Bronchial epithelial cell (primary cell): Measurements from ENCODE around the gene MFAP2. TPM values are rescaled to one million over a fixed set of nuclear protein-coding genes. Genes with fewer than 3 reads are reported as not detected.

Experiments used
- DNase-seq: peaks from one replicate; pipeline ENCODE4 v3.0.0-alpha.2; 2010; ENCODE audit warnings: low read depth
- FAIRE-seq: peaks from 2 replicates; lab custom pipeline; 2011; peaks lifted over from hg19 to GRCh38; lab: Jason Lieb, UNC
- H3K27me3 ChIP-seq: 2 replicates; pipeline ENCODE4 v1.5.1; 2011; ENCODE audit warnings: low read length; ENCODE audit not compliant: control insufficient read depth, insufficient read depth
- H3K36me3 ChIP-seq: 2 replicates; pipeline ENCODE4 v1.5.1; 2011; ENCODE audit warnings: low read length; ENCODE audit not compliant: control insufficient read depth, insufficient read depth
- H3K4me3 ChIP-seq: 2 replicates; pipeline ENCODE4 v1.5.1; 2011; ENCODE audit warnings: mild to moderate bottlenecking, low read depth, low read length, control low read depth
- total RNA-seq: library from RNA; depleted of rRNA; stranded (reverse); fragments of >200 nt; gene quantifications from 2 replicates; pipeline ENCODE4 v1.2.1, GENCODE V29; 2014
- TF ChIP-seq, protein P1 (sequence below): IDR thresholded peaks from 2 replicates; pipeline ENCODE4 v1.5.1; 2011; ENCODE audit warnings: mild to moderate bottlenecking, moderate library complexity, low read length, control low read depth, inconsistent platforms; ENCODE audit not compliant: insufficient read depth, severe bottlenecking

MFAP2 gene
- total RNA-seq, 1 donor from 2014 or later = 7.9 TPM

DNA sequence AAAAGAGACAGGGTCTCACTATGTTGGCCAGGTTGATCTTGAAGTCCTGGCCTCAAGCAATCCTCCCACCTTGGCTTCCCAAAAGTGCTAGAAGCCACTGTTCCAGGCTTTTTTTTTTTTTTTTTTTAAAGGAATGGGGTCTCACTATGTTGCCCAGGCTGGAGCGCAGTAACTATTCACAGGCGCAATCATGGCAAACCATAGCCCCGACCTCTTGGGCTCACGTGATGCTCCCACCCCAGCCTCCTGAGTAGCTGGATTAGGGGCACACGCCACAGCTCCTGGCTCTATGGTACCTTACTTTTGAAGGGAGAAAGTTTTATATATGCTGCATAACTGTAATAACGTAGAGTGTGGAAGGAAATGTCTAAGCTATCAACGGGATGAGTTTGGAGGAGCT lies 37.0 kb upstream of the MFAP2 start:
- DNase-seq = no peak
- TF ChIP-seq, protein P1, sequence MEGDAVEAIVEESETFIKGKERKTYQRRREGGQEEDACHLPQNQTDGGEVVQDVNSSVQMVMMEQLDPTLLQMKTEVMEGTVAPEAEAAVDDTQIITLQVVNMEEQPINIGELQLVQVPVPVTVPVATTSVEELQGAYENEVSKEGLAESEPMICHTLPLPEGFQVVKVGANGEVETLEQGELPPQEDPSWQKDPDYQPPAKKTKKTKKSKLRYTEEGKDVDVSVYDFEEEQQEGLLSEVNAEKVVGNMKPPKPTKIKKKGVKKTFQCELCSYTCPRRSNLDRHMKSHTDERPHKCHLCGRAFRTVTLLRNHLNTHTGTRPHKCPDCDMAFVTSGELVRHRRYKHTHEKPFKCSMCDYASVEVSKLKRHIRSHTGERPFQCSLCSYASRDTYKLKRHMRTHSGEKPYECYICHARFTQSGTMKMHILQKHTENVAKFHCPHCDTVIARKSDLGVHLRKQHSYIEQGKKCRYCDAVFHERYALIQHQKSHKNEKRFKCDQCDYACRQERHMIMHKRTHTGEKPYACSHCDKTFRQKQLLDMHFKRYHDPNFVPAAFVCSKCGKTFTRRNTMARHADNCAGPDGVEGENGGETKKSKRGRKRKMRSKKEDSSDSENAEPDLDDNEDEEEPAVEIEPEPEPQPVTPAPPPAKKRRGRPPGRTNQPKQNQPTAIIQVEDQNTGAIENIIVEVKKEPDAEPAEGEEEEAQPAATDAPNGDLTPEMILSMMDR = no peak
- Histone ChIP-seq H3K36me3 (peaks cover 14% of the 10 kb centered on the region), H3K27me3 (no peaks in the 10 kb centered on the region), H3K4me3 (no peak overlapping the region)
- FAIRE-seq = no peak

DNA sequence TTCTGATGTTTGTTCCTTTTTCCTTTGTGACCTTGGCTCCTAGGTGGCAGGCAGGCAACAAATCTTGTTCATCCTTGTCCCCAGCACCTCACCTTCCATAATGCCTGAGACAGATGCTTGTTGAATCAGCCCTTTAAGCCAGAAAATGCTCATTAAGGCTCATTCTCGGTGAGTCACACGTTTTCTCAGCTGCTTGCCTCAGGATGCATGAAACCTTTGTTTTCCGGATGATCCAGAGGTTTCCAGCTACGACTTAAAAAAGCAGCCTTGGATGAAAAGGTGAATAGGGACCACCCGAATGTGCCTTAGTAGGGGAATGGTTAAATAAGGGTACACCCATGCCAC lies 35.9 kb upstream of the MFAP2 start:
- TF ChIP-seq, protein P1 = no peak
- peak; percentile 74 for DNase-seq
- peaks cover 10% of the 10 kb centered on the region for H3K36me3 ChIP-seq
- H3K27me3 ChIP-seq = no peaks in the 10 kb centered on the region
- H3K4me3 ChIP-seq = no peak overlapping the region
- FAIRE-seq = peak; percentile 81

DNA sequence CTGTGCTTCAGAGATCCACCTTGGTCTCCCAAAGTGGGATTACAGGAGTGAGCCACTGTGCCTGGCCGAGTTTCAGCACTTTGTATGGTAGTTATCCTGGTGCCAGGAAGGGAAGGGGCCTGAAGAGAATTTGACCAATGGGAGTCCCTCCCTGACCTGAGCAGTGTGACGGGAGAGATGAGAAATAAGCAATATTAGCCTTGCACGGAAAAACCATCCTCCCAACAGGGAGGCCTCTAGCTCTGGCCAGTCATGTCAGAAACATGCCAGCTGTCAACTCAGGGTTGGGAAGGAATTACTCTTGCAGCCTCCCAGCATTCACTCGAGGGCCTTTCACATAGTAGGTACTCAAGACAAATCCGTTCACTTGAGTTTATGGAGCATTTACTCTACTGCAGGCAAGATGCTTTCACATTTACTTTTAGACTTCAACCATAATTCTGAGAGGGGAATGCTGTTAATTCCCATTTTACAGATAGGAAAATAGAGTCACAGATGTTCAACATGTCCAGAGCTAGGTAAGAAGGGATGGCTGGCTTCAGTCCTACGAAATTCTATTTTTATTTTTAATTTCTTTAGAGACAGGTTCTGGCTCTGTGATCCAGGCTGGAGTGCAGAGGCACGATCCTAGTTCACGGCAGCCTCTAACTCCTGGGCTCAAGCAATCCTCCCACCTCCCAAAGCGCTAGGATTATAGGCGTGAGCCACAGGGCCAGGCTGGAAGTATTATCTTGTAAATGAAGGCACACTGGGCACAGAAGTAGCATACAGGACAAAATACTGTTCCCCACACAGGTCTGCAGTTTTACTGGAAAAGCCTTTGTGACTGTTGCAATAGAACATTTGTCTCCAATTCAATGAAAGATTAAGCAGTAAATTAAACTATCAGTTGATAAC lies 34.5 kb upstream of the MFAP2 start:
- Histone ChIP-seq H3K27me3 (no peaks in the 10 kb centered on the region), H3K36me3 (peaks cover 3% of the 10 kb centered on the region), H3K4me3 (no peak overlapping the region)
- FAIRE-seq = no peak
- TF ChIP-seq, protein P1 = no peak
- DNase-seq = no peak

DNA sequence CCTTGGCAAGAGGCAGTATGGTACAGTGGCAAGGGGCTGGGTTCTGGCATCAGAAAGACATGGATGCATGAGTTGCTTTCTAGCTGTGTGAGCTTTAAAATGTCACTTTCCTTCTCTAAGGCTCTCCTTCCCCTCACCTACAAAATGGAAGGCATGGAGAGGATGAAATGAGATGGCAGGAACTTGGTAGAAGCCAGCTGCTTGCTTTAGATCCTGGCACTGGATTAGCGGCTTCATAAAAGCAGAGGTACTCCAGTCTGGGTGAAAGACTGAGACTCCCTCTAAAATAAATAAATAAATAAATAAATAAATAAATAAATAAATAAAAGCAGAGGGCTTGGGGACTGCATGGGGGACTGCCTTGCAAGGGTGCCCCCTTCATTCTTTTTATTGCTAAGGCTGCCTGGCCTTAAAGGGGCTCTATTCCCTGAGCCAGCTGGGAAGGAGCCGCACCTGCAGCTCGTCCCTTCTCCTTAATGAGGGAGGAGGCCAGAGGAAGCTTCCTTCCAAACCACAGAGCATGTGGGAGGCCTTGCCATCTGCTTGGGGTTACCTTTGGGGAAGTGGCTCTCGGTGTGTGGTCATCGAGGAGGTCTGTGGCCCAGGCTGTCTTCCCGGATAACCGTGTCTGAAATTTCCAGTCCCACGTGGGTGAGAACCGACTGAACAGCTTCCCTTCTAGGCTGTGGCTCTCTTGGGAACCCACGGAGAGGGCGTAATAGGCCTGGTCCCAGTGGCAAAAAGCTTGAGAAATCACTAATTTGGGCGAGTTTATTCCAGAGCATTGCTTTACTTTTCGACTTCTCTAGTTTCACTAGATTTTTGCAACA lies 33.3 kb upstream of the MFAP2 start:
- TF ChIP-seq, protein P1 = no peak
- Histone ChIP-seq H3K4me3 (no peak overlapping the region), H3K36me3 (no peaks in the 10 kb centered on the region), H3K27me3 (no peaks in the 10 kb centered on the region)
- FAIRE-seq (no peak), DNase-seq (no peak)

DNA sequence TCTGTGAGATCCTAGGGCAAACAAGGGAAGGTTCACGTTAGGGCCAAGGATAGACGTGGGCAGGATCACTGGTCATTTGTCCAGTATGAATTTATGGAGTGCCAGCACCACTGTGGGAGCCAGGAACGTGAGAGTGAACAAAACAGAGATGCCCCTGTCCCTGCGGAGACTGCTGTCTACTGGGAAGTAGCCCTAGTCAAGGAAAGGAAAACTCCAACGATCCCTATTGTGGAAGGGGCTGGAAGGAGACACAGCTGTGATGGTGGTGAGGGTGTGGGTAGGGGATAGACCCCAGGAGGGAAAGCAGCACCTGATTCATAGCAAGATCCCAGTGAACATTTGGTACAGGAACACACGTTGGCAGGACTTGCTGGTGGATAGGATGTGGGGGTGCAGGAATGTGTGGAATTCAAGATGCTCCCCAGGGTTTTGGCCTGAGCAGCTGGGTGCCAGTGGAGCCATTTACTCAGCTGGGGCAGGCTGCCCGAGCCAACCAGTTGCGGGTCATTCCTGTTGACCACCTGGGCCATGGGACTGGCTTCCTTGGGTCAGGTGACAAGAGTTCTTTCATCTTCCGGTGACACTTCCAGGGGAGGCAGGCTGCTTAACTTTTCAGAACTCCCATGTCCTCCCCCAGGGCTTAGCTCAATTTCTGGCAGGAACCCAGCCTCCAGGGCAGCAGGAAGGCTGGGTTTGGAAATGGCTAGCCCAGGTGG lies 32.5 kb upstream of the MFAP2 start:
- H3K4me3 ChIP-seq = no peak overlapping the region
- H3K27me3 ChIP-seq = no peaks in the 10 kb centered on the region
- DNase-seq (no peak), FAIRE-seq (peak; percentile 32)
- TF ChIP-seq, protein P1 = no peak
- H3K36me3 ChIP-seq = no peaks in the 10 kb centered on the region
